ENCODE measurements around the gene ATP9B.

DNA sequence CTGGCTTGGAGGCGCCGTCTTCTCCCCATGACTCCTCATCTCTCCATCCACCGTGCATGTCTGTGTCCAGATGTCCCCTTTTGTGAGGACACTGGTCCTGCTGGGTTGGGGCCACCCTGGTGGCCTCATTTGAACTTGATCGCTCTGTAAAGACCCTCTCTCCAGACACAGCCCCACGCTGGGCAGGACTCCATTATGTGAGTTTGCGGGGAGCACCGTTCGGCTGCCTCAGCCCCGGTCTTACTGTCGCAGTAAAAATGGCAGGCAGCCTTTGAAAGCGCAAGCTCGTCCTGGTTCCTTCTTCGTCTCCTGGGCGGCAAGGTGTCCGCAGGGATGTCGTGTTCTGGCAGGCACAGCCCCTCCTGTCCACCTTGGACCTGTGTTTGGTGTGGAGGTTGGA is 344.2 kb downstream of the ATP9B start:
- TF ChIP-seq, protein P1, sequence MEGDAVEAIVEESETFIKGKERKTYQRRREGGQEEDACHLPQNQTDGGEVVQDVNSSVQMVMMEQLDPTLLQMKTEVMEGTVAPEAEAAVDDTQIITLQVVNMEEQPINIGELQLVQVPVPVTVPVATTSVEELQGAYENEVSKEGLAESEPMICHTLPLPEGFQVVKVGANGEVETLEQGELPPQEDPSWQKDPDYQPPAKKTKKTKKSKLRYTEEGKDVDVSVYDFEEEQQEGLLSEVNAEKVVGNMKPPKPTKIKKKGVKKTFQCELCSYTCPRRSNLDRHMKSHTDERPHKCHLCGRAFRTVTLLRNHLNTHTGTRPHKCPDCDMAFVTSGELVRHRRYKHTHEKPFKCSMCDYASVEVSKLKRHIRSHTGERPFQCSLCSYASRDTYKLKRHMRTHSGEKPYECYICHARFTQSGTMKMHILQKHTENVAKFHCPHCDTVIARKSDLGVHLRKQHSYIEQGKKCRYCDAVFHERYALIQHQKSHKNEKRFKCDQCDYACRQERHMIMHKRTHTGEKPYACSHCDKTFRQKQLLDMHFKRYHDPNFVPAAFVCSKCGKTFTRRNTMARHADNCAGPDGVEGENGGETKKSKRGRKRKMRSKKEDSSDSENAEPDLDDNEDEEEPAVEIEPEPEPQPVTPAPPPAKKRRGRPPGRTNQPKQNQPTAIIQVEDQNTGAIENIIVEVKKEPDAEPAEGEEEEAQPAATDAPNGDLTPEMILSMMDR (IDR thresholded peaks at IDR 0.05; ENCODE audit: low read depth, low read length, missing input control), result no peak
- TF ChIP-seq, protein P2, sequence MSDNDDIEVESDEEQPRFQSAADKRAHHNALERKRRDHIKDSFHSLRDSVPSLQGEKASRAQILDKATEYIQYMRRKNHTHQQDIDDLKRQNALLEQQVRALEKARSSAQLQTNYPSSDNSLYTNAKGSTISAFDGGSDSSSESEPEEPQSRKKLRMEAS (IDR thresholded peaks at IDR 0.05), result no peak
- TF ChIP-seq HNF4A (conservative IDR thresholded peaks at IDR 0.05) (no peak), EGR1 (IDR thresholded peaks at IDR 0.05; ENCODE audit: low read depth in 2 of 2) (no peak), YY1 (IDR thresholded peaks at IDR 0.05) (no peak), RAD21 (IDR thresholded peaks at IDR 0.05) (no peak), SP1 (IDR thresholded peaks at IDR 0.05) (no peak), GABPA (IDR thresholded peaks at IDR 0.05 in 1 of 2, conservative IDR thresholded peaks at IDR 0.05 in 1 of 2) (no peak)
- TF ChIP-seq, protein P3, sequence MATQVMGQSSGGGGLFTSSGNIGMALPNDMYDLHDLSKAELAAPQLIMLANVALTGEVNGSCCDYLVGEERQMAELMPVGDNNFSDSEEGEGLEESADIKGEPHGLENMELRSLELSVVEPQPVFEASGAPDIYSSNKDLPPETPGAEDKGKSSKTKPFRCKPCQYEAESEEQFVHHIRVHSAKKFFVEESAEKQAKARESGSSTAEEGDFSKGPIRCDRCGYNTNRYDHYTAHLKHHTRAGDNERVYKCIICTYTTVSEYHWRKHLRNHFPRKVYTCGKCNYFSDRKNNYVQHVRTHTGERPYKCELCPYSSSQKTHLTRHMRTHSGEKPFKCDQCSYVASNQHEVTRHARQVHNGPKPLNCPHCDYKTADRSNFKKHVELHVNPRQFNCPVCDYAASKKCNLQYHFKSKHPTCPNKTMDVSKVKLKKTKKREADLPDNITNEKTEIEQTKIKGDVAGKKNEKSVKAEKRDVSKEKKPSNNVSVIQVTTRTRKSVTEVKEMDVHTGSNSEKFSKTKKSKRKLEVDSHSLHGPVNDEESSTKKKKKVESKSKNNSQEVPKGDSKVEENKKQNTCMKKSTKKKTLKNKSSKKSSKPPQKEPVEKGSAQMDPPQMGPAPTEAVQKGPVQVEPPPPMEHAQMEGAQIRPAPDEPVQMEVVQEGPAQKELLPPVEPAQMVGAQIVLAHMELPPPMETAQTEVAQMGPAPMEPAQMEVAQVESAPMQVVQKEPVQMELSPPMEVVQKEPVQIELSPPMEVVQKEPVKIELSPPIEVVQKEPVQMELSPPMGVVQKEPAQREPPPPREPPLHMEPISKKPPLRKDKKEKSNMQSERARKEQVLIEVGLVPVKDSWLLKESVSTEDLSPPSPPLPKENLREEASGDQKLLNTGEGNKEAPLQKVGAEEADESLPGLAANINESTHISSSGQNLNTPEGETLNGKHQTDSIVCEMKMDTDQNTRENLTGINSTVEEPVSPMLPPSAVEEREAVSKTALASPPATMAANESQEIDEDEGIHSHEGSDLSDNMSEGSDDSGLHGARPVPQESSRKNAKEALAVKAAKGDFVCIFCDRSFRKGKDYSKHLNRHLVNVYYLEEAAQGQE (IDR thresholded peaks at IDR 0.05), result no peak
- TF ChIP-seq, protein P4, sequence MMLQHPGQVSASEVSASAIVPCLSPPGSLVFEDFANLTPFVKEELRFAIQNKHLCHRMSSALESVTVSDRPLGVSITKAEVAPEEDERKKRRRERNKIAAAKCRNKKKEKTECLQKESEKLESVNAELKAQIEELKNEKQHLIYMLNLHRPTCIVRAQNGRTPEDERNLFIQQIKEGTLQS (IDR thresholded peaks at IDR 0.05), result no peak

Data from liver (tissue), 3 donors.